NCI-H146 treated with DMSO at 0.1 percent for 48 hours (cell line): ENCODE measurements around the gene ITGA4.

Experiments
- DNase-seq: peaks from one replicate; lab custom pipeline; 2025; ENCODE audit not compliant: unreplicated experiment; lab: John Stamatoyannopoulos, UW

The ITGA4 gene

DNA sequence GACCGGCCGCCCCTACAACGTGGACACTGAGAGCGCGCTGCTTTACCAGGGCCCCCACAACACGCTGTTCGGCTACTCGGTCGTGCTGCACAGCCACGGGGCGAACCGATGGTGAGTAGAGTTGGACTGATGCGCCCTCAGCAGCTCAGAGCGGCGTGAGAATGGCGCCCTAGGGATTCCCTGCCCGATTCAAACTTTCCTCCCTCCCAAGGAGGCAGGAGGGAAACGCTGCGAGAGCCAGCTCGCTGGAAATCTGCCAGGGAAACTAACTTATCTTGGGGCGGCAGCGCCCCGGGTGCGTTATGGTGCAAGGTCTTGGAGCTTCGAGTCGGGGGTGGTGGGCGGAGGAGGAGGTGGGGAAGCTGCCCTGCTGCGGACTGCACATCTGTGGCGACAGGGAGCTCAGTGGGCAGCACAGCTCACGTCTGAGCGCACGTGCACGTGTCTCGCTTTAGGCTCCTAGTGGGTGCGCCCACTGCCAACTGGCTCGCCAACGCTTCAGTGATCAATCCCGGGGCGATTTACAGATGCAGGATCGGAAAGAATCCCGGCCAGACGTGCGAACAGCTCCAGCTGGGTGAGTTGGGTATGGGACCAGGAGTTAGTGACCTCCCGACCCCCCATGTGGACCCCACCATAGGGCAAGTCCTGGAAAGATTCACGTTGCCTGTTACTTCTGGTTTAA, 697 bp downstream of the ITGA4 start:
- DNase-seq, result no peak

DNA sequence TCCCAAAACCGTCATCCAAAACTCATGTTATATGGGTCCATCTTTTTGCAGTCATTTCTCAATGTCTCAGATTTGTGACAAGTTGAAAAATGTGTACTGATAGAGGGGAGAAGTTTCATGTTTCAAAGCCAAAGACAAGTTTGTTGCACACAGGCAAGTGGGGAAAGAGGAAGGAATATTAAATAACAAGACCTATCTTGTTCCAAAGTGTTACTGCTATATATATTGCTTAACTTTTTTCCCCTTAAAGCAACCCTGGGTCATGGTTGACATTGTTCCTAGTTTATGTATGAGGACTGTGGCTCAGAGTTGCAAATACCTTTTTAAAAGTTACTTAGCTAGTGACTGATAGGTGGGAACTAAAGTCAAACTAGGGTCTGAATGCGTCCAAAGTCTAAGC, 1.7 kb downstream of the ITGA4 start:
- DNase-seq, result no peak

DNA sequence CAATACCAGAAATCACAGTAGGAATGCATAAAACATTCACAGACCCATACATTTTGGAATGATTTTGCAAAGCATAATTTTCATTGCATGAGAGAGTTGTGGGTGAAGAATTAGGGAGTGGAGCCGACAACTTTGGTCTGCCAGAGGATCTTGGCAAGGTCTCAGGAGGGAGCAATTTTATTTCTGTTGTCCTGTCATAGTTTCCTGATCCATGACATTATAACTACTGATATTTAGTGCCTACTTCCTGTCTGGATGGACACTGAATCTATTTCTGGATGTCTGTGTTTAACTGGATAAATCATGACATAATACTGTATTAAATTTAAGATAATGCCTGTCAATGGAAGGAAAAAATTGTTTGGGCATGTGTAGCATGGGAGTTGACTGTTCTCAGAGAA, 2.4 kb downstream of the ITGA4 start:
- no peak for DNase-seq

- DNase-seq, result no peak
Observed at GRCh38 chr2:181461056-181461997, 4.1 kb downstream of the ITGA4 start.

DNA sequence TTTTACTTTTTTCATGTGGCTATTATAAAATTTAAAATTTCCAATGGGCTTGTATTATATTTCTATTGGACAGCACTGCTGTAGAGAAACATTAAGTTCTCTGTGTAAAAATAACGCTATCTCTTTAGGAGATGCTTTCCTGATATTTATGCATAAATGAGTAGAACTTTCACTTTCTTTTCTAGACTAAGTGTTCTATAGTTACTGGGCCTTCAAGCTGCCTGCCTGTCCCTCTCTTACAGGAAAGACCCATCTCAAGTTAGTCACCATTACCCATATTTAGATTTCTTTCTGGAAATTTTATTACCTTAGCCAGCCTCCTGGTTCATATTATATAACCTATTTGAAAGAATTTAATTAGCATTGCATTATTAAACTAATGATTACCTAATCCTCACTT, 4.8 kb downstream of the ITGA4 start:
- no peak for DNase-seq

GRCh38 chr2:181463588-181463987, 6.4 kb downstream of the ITGA4 start:
- DNase-seq, result no peak

DNA sequence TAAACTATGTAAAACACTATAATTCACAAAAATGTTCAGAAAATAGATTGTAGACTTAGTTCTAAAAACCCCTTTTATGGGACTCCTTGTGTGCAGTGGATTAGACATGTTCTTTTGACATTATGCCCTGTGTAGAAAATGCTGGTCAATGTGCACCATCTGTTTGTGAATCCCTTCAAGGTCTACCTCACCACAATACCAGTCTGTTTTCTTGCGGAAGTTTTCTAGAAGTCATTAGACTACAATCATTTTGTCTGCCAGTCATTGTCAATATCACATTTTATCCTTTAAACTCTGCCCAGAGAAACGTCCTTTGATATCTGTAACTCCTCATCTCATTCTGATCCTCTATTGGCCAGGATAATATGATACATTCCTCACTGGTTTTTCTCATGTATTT, 7.8 kb downstream of the ITGA4 start:
- no peak for DNase-seq

DNA sequence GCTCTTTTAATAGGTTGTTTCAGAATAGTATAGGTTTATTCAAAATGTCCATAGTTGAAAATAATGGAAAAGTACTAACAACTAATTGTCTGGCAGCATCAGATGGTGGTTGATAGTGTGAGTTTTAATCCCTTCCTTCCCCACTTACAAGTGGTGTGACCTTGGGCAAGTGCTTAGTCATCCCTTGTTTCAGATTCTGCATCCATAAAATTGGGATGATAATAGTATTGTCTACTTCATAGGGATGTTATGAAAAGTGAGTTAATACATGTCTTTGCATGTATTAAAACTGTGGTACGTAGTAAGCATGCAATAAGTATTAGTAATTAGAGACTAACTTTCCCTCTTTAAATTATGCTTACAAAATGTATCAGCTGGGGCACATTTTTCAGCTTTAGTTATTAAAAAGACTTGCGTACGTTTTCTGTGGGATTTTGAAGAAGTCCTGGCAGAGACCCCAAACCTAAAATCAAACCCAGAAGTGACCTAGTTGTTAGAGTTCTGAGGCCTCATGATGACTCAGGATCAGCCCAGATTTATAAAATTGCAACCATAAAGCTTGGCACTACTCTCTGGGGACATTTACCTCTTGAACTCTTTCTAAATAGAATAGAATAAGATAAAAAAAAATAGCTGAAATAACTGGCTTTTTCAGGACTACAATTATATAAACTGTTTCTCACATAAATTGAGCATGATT, 8.6 kb downstream of the ITGA4 start:
- no peak for DNase-seq

DNA sequence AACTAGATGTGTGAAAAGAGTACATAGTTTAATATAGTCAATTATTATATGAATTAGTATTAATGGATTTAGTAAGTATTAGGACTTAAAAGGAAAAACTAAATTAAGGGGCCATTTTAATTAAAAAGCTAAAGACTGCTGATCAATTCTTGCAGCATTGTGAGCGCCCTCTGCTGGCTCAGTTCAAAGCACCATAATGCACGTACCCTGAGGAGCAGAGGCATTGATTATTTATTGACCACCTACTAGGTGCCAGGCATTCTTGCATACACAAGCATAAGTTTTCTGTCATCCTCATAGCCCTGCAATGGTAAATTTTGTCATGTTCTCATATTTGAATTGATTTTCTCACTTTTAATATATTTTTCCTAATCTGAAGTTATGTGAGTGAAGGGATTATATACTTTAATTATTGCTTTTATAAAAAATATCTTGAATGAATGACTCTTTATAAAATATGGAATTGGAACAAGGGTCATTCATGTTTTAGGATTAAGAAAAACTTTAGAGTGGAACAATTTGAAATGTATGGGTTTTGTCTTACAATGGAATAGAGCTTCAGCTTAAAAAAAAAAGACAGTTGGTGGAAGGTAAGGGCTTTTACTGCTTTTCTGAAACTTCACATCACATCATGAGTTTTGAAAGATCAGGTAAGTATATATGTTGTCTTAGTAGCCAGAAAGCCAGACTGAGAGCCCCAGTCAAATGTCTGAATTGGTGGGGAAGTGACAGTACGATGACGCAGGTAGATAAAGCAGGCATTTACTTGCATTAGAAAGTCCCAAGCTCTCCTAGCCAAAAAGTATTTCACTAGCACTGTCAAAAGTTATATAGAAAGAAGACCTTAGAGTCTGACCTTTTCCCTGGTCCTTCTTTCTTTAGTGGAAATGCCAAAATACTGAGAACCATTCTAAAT, 9.7 kb downstream of the ITGA4 start:
- DNase-seq, result no peak

GRCh38 chr2:181467966-181468707, 11.0 kb downstream of the ITGA4 start:
- no peak for DNase-seq

DNA sequence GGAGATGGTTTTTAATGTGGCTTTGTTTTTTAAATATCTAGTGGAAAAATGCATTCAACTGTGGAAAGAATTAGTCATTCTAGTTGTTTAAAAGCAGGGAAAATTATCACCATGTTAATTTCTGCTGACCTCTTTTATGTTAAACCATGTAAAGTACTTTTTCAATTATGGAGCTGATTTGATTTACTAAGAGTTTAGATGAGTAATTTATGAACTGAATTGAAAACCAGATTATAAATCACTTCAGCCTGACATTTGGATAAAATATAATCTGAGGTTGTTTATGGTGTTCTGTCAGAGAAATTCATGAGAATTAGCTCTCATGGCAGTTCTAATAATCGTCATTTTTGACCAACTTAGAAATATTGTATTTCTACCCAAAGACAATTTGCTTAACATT, 11.6 kb downstream of the ITGA4 start:
- no peak for DNase-seq

DNA sequence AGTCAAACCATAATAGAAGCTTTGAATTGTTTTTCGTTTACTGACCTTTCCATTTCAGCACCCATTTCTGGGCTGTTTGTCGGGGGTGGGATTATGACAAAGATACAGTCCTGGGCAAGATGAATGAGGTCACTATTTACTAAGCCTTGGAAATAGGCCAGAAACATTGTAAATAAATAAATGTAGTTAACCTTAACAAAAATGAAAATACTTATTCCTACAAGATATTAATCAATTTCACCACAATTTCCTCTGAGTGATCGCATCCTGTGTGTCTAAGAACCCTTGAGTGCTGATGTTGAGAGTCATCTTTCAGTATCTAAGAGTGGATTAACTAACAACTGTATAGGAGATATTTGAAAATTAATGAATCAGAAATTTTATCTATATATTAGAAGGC, 14.0 kb downstream of the ITGA4 start:
- no peak for DNase-seq

DNA sequence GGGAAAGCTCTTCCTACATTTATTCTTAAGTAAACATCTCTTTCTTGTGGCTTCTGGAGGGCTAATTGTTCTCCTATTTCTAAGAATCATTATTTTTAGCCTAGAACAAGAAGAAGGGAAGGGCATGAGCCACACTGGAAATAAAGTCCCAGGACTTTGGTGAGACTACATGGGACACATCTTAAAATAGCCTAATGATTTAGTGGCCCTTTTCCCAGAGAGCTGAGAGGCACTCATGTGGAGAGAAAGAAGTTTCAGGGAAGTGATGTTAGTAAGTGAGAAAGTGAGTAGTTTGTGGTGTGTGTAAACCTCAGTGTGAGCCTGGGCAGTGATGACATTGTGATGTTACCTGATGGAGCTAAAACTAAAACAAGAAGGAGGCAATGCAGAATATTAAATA, 14.6 kb downstream of the ITGA4 start:
- DNase-seq, result no peak

DNA sequence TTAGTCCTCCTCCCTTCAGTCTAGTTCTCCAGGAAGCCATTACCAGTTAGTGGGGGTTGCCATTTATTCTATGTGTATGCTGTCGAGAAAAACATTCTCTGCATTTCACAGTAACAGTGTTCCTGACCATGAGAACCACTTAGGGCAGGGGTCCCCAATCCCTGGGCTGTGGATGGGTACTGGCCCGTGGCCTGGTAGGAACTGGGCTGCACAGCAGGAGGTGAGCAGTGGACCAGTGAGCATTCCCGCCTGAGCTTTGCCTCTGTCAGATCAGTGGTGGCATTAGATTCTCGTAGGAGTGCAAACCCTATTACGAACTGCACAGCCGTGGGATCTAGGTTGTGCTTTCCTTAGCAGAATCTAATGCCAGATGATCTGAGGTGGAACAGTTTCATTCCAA, 15.8 kb downstream of the ITGA4 start:
- DNase-seq, result no peak

- DNase-seq, result no peak
Observed at GRCh38 chr2:181474222-181474881, 17.2 kb downstream of the ITGA4 start.

GRCh38 chr2:181483211-181483610, 26.0 kb downstream of the ITGA4 start:
- no peak for DNase-seq

DNA sequence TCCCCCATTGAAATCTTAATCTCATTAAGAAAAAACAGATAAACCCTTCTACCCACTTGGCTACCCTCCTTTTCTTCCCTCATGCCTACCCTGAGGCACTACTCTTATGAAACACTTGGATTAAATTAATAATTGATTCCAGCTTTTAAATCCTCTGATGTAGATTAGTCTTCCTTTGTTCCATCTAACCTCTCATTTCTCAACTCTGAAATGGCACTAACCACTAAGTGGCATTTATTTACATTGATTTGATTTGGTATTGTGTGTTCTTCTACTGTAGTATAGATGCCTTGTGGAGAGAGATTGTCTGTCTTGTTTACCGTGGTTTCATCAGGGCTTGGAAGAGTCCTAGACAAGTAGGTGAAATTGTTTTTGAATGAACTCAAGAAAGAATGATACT, 26.7 kb downstream of the ITGA4 start:
- no peak for DNase-seq

GRCh38 chr2:181484851-181485637, 27.9 kb downstream of the ITGA4 start:
- no peak for DNase-seq

- DNase-seq, result peak; percentile 70
Observed at GRCh38 chr2:181485638-181485946, 28.4 kb downstream of the ITGA4 start.
